OCI-LY1 (cell line): ENCODE measurements around the gene C20orf144.

Experiments
- H2AFZ ChIP-seq: fragments of 200-600 bp; sonication (generic), shearing (Covaris generic); 2 replicates; pipeline ENCODE4 v1.6.0; 2014; ENCODE audit warnings: antibody characterized with exemption, mild to moderate bottlenecking, low read length
- H3F3A ChIP-seq: fragments of 200-600 bp; sonication (generic), shearing (Covaris generic); 2 replicates; pipeline ENCODE4 v1.6.0; 2014; ENCODE audit warnings: mild to moderate bottlenecking, antibody characterized with exemption, low read length, moderate library complexity; ENCODE audit not compliant: insufficient read depth
- H3K27ac ChIP-seq: fragments of 200-600 bp; sonication (generic); 2 replicates; pipeline ENCODE4 v1.5.1; 2014; ENCODE audit warnings: low read length, mixed run types, mild to moderate bottlenecking, low read depth; ENCODE audit not compliant: poor library complexity, severe bottlenecking
- H3K27me3 ChIP-seq: fragments of 200-600 bp; sonication (generic); 2 replicates; pipeline ENCODE4 v1.6.0; 2014; ENCODE audit warnings: antibody characterized with exemption, mild to moderate bottlenecking, low read length, moderate library complexity; ENCODE audit not compliant: insufficient read depth
- H3K36me3 ChIP-seq: fragments of 200-600 bp; sonication (generic); 2 replicates; pipeline ENCODE4 v1.6.1; 2014; ENCODE audit warnings: mild to moderate bottlenecking, antibody characterized with exemption, low read length, moderate library complexity, mixed read lengths; ENCODE audit not compliant: insufficient read depth
- H3K4me1 ChIP-seq: fragments of 200-600 bp; sonication (generic); 2 replicates; pipeline ENCODE4 v1.5.1; 2014; ENCODE audit warnings: mild to moderate bottlenecking, low read length, moderate library complexity; ENCODE audit not compliant: insufficient read depth, severe bottlenecking
- H3K4me2 ChIP-seq: fragments of 200-600 bp; sonication (generic), shearing (Covaris generic); 2 replicates; pipeline ENCODE4 v1.6.1; 2014; ENCODE audit warnings: low read length
- H3K4me3 ChIP-seq: fragments of 200-600 bp; sonication (generic); 2 replicates; pipeline ENCODE4 v1.5.1; 2014; ENCODE audit warnings: low read length, low read depth, mild to moderate bottlenecking, mixed read lengths; ENCODE audit not compliant: poor library complexity, severe bottlenecking
- H3K79me2 ChIP-seq: fragments of 200-600 bp; shearing (Covaris generic); 2 replicates; pipeline ENCODE4 v1.6.1; 2016; ENCODE audit warnings: mixed run types, low read length, mixed read lengths; ENCODE audit not compliant: insufficient read depth
- H3K9ac ChIP-seq: fragments of 200-600 bp; sonication (generic), shearing (Covaris generic); 2 replicates; pipeline ENCODE4 v1.6.1; 2014; ENCODE audit warnings: mild to moderate bottlenecking, low read length, mixed read lengths
- H3K9me2 ChIP-seq: fragments of 200-600 bp; sonication (generic), shearing (Covaris generic); 2 replicates; pipeline ENCODE4 v1.6.1; 2014; ENCODE audit warnings: low read depth, mild to moderate bottlenecking, low read length, mixed read lengths
- H3K9me3 ChIP-seq: fragments of 200-600 bp; shearing (Covaris generic); 2 replicates; pipeline ENCODE4 v1.6.1; 2014; ENCODE audit warnings: low read length, mixed read lengths
- H4K20me1 ChIP-seq: fragments of 200-600 bp; sonication (generic), shearing (Covaris generic); 2 replicates; pipeline ENCODE4 v1.6.0; 2016; ENCODE audit warnings: mild to moderate bottlenecking, low read length; ENCODE audit not compliant: insufficient read depth
- EZH2 ChIP-seq: fragments of 200-600 bp; sonication (generic), shearing (Covaris generic); IDR thresholded peaks from 2 replicates; pipeline ENCODE4 v1.8.0; 2017; ENCODE audit warnings: borderline replicate concordance, mixed run types, mild to moderate bottlenecking, antibody characterized with exemption, low read length, moderate library complexity, mixed read lengths
- TF ChIP-seq, protein P1 (sequence below): fragments of 200-600 bp; sonication (generic), shearing (Covaris generic); IDR thresholded peaks from 2 replicates; pipeline ENCODE4 v1.5.1; 2017; ENCODE audit warnings: mild to moderate bottlenecking, antibody characterized with exemption, low read length, moderate library complexity, mixed read lengths

Gene C20orf144

GRCh38 chr20:33659341-33660034, 2.6 kb upstream of the C20orf144 start:
- Histone ChIP-seq H3K36me3 (peaks cover 66% of the 10 kb centered on the region), H2AFZ (no peak overlapping the region), H3K79me2 (no peaks in the 10 kb centered on the region), H3K27ac (peak overlapping the region; percentile 39), H3K4me1 (peaks cover 31% of the 10 kb centered on the region), H3K9me2 (no peaks in the 10 kb centered on the region), H4K20me1 (no peaks in the 10 kb centered on the region), H3K4me2 (no peak overlapping the region), H3F3A (no peaks in the 10 kb centered on the region), H3K9me3 (no peaks in the 10 kb centered on the region), H3K9ac (no peak overlapping the region), H3K27me3 (no peaks in the 10 kb centered on the region), H3K4me3 (no peak overlapping the region)
- no peak for TF ChIP-seq EZH2

DNA sequence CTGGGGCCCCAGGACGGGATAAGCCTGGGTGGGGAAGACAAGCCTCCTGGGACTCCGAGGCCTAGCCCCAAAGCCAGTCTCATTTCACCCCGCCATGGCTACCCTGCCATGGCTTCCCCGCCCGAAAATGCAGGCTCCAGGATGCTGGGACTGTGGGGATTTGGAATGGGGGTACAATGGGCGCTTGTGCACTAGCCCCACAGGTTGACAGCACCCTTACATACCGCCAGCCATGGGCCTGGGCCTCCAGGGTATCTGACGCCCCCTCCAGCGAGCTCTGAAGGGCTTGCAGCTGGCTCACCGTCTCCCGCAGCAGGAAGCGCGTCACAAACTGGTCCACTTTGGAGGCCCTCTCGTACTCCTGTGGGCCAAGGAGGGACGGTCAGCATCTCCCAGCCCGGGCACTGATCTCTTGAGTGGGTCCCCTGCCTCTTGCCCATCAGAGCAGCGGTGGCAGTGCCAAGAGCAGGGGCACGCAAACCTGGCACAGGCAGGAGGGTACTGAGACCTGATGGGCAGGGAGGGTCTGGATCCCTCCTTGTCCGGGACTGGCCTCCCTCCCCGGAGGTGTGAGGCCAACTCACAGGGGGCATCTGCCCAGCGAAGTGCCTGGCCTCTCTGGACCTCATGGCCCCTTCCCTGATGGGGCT, 2.0 kb upstream of the C20orf144 start:
- no peaks in the 10 kb centered on the region for H3K9me2 ChIP-seq
- no peaks in the 10 kb centered on the region for H3K9me3 ChIP-seq
- no peak overlapping the region for H3K9ac ChIP-seq
- no peaks in the 10 kb centered on the region for H4K20me1 ChIP-seq
- H3F3A ChIP-seq: no peaks in the 10 kb centered on the region
- no peak overlapping the region for H2AFZ ChIP-seq
- peaks cover 35% of the 10 kb centered on the region for H3K4me1 ChIP-seq
- no peak for TF ChIP-seq EZH2
- TF ChIP-seq, protein P1, sequence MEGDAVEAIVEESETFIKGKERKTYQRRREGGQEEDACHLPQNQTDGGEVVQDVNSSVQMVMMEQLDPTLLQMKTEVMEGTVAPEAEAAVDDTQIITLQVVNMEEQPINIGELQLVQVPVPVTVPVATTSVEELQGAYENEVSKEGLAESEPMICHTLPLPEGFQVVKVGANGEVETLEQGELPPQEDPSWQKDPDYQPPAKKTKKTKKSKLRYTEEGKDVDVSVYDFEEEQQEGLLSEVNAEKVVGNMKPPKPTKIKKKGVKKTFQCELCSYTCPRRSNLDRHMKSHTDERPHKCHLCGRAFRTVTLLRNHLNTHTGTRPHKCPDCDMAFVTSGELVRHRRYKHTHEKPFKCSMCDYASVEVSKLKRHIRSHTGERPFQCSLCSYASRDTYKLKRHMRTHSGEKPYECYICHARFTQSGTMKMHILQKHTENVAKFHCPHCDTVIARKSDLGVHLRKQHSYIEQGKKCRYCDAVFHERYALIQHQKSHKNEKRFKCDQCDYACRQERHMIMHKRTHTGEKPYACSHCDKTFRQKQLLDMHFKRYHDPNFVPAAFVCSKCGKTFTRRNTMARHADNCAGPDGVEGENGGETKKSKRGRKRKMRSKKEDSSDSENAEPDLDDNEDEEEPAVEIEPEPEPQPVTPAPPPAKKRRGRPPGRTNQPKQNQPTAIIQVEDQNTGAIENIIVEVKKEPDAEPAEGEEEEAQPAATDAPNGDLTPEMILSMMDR: no peak
- no peaks in the 10 kb centered on the region for H3K27me3 ChIP-seq
- no peak overlapping the region for H3K4me3 ChIP-seq
- peaks cover 66% of the 10 kb centered on the region for H3K36me3 ChIP-seq
- H3K4me2 ChIP-seq: no peak overlapping the region
- H3K79me2 ChIP-seq: no peaks in the 10 kb centered on the region
- H3K27ac ChIP-seq: peak overlapping the region; percentile 39

DNA sequence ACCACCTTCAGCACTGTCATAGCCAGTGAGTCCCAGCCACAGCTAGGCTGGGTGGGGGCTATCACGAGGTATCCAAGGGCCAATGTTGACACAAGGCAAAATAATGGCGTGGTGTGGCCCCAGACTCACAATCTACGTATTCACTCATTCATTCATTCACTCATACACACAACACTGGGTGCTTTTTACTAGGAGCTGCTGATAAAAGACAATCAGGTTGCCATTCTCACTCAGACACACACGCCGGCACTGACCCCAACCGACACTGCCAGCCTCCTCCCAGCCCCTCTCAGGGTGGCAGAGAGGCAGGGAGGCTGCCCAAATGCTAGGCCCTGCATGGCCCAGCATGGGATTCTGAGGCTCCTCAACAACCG, 1.5 kb upstream of the C20orf144 start:
- Histone ChIP-seq H3K27ac (no peak overlapping the region), H3K4me1 (peaks cover 40% of the 10 kb centered on the region), H3K27me3 (no peaks in the 10 kb centered on the region), H3K79me2 (no peaks in the 10 kb centered on the region), H3K9me2 (no peaks in the 10 kb centered on the region), H3K36me3 (peaks cover 64% of the 10 kb centered on the region), H3K9ac (no peak overlapping the region), H3F3A (no peaks in the 10 kb centered on the region), H3K9me3 (no peaks in the 10 kb centered on the region), H3K4me2 (no peak overlapping the region), H4K20me1 (no peaks in the 10 kb centered on the region), H3K4me3 (no peak overlapping the region), H2AFZ (no peak overlapping the region)
- TF ChIP-seq, protein P1: no peak
- no peak for TF ChIP-seq EZH2
